Cardiac muscle cell (in vitro differentiated cells and primary cell): ENCODE data around the gene SLK. TPM values are rescaled to one million over a fixed set of nuclear protein-coding genes. Genes with fewer than 3 reads are reported as not detected.

Experiments used
- DNase-seq, 2 donors: peaks; one replicate each; pipeline versions ENCODE4 v3.0.0 to v3.0.0-alpha.2; 2010 to 2017; ENCODE audit warnings: low read depth in 1 of 2, low spot score in 1 of 2
- H3K27ac ChIP-seq: fragments of 200-600 bp; sonication (generic); 2 replicates; pipeline ENCODE4 v1.5.1; 2016
- H3K27me3 ChIP-seq: fragments of 200-600 bp; sonication (generic); 2 replicates; pipeline ENCODE4 v1.6.0; 2016; ENCODE audit warnings: control low read depth
- H3K36me3 ChIP-seq: fragments of 200-600 bp; sonication (generic); 2 replicates; pipeline ENCODE4 v1.5.1; 2016; ENCODE audit warnings: control low read depth
- H3K4me1 ChIP-seq: fragments of 200-600 bp; sonication (generic); 2 replicates; pipeline ENCODE4 v1.8.1; 2017; ENCODE audit warnings: low read depth, mild to moderate bottlenecking, mixed run types
- H3K4me3 ChIP-seq: fragments of 200-600 bp; sonication (generic); 2 replicates; pipeline ENCODE4 v1.5.1; 2016; ENCODE audit warnings: mild to moderate bottlenecking
- H3K9me3 ChIP-seq: fragments of 200-600 bp; sonication (generic); 2 replicates; pipeline ENCODE4 v1.5.1; 2017; ENCODE audit warnings: low read depth, mild to moderate bottlenecking, control low read depth
- polyA plus RNA-seq: library from polyadenylated mRNA; unstranded; fragments of >200 nt; fragmentation: Nextera tagmentation; extraction: Ambion mirVana; gene quantifications from 2 replicates; pipeline ENCODE4 v1.2.1, GENCODE V29; 2016
- total RNA-seq: library from RNA; depleted of rRNA; stranded (reverse); fragments of >200 nt; gene quantifications from 2 replicates; pipeline ENCODE4 v1.2.3, GENCODE V29; 2016
- TF ChIP-seq, protein P1 (sequence below): IDR thresholded peaks from 2 replicates; pipeline ENCODE4 v1.5.1; 2012; ENCODE audit warnings: low read depth, mild to moderate bottlenecking, low read length

Gene SLK
- total and polyA plus RNA-seq, 2 experiments from 2014 or later, result 24.1 to 43.8 TPM

DNA sequence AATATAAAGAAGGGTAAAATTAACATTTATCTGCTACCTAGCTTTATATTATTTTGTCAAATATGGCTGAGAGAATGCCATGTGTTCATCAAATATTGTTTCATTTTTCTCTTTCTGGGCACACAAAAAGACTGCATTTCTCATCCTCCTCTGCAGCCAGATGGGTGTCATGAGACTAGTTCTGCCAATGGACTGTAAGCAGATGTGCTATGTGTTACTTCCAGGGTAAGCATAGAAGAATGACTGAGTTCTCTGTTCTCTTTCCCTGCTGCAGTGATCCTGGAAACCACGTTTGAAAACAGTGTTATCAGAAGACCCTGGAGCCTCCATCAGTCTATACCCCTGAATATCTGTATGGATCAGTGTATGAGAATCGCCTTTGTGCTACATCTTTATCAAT, 24.1 kb upstream of the SLK start:
- no peaks in the 10 kb centered on the region for H3K9me3 ChIP-seq
- H3K27ac ChIP-seq, result no peak overlapping the region
- TF ChIP-seq, protein P1, sequence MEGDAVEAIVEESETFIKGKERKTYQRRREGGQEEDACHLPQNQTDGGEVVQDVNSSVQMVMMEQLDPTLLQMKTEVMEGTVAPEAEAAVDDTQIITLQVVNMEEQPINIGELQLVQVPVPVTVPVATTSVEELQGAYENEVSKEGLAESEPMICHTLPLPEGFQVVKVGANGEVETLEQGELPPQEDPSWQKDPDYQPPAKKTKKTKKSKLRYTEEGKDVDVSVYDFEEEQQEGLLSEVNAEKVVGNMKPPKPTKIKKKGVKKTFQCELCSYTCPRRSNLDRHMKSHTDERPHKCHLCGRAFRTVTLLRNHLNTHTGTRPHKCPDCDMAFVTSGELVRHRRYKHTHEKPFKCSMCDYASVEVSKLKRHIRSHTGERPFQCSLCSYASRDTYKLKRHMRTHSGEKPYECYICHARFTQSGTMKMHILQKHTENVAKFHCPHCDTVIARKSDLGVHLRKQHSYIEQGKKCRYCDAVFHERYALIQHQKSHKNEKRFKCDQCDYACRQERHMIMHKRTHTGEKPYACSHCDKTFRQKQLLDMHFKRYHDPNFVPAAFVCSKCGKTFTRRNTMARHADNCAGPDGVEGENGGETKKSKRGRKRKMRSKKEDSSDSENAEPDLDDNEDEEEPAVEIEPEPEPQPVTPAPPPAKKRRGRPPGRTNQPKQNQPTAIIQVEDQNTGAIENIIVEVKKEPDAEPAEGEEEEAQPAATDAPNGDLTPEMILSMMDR, result no peak
- no peak overlapping the region for H3K4me3 ChIP-seq
- DNase-seq, result no peak
- no peaks in the 10 kb centered on the region for H3K4me1 ChIP-seq
- H3K27me3 ChIP-seq, result no peaks in the 10 kb centered on the region
- H3K36me3 ChIP-seq, result no peaks in the 10 kb centered on the region

DNA sequence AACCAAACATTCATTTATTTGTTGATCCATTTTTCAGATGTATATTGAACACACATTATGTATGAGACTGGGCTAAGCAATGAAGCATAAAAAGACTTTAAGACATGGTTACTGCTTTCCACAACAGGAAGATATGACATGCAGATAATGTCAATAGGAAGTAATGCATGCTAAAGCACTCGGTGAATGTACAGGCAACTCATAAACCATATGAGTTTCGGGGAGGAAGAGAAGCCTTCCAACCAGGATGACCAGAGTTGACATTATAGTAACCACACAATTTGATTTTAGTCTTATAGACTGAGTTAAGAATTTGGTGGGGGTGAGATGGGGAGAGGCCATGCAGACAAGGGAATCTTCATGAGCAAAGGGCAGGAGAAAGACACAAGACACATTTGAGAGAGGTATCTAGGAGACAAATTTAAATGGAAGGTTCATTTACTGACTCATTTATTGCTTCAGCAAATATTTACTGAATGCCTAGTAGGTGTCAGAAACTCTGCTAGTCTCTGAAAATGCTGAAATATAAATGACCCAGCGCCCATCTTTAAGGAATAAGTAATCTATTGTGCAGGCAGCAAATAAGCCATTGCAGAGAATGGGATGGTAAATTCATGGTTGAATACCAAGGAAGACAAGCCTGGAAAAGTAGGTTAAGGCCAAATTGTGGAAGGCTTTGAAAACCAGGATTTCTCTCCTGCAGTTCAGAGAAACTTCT, 19.0 kb upstream of the SLK start:
- TF ChIP-seq, protein P1, result no peak
- H3K27ac ChIP-seq, result no peak overlapping the region
- no peak for DNase-seq
- H3K4me3 ChIP-seq, result no peak overlapping the region
- H3K9me3 ChIP-seq, result no peaks in the 10 kb centered on the region
- no peaks in the 10 kb centered on the region for H3K4me1 ChIP-seq
- H3K27me3 ChIP-seq, result no peaks in the 10 kb centered on the region
- H3K36me3 ChIP-seq, result no peaks in the 10 kb centered on the region

GRCh38 chr10:103949728-103950127, 17.2 kb upstream of the SLK start:
- H3K9me3 ChIP-seq, result no peaks in the 10 kb centered on the region
- TF ChIP-seq, protein P1, result no peak

GRCh38 chr10:103951183-103951582, 15.8 kb upstream of the SLK start:
- H3K27me3 ChIP-seq, result no peaks in the 10 kb centered on the region
- no peak overlapping the region for H3K27ac ChIP-seq
- TF ChIP-seq, protein P1, result no peak
- H3K4me1 ChIP-seq, result no peaks in the 10 kb centered on the region
- H3K9me3 ChIP-seq, result no peaks in the 10 kb centered on the region
- no peaks in the 10 kb centered on the region for H3K36me3 ChIP-seq
- no peak for DNase-seq
- H3K4me3 ChIP-seq, result no peak overlapping the region

More at GRCh38 chr10:103949728-103950127, 17.2 kb upstream of the SLK start:
- no peak overlapping the region for H3K4me3 ChIP-seq
- no peaks in the 10 kb centered on the region for H3K36me3 ChIP-seq
- no peak overlapping the region for H3K27ac ChIP-seq
- H3K27me3 ChIP-seq, result no peaks in the 10 kb centered on the region
- no peak for DNase-seq
- H3K4me1 ChIP-seq, result no peaks in the 10 kb centered on the region

GRCh38 chr10:103951942-103952341, 15.0 kb upstream of the SLK start:
- DNase-seq, result no peak
- H3K4me1 ChIP-seq, result no peaks in the 10 kb centered on the region
- TF ChIP-seq, protein P1, result no peak
- H3K36me3 ChIP-seq, result no peaks in the 10 kb centered on the region
- H3K4me3 ChIP-seq, result no peak overlapping the region
- no peak overlapping the region for H3K27ac ChIP-seq
- H3K9me3 ChIP-seq, result no peaks in the 10 kb centered on the region
- H3K27me3 ChIP-seq, result no peaks in the 10 kb centered on the region
